Progenitor cell of endocrine pancreas (in vitro differentiated cells): Measurements from ENCODE around the gene HIVEP3. TPM values are rescaled to one million over a fixed set of nuclear protein-coding genes. Genes with fewer than 3 reads are reported as not detected.
A peak's percentile ranks its signal among the peaks of the same experiment; 100 is the strongest.

Source experiments
- DNase-seq: peaks from one replicate; pipeline ENCODE4 v3.0.0; 2021; ENCODE audit warnings: low spot score; ENCODE audit not compliant: unreplicated experiment
- H3K27ac Mint-ChIP-seq: 2 replicates; pipeline ENCODE4 v1.8.0; 2021; ENCODE audit warnings: mild to moderate bottlenecking, moderate library complexity, mixed read lengths
- H3K27me3 Mint-ChIP-seq: 2 replicates; pipeline ENCODE4 v1.8.0; 2021; ENCODE audit warnings: mixed read lengths
- H3K36me3 Mint-ChIP-seq: 2 replicates; pipeline ENCODE4 v1.8.0; 2022; ENCODE audit warnings: mixed read lengths; ENCODE audit not compliant: insufficient read depth
- H3K4me1 Mint-ChIP-seq: 2 replicates; pipeline ENCODE4 v1.8.0; 2021; ENCODE audit warnings: low read depth, mixed read lengths
- H3K4me3 Mint-ChIP-seq: 2 replicates; pipeline ENCODE4 v1.8.0; 2021; ENCODE audit warnings: low read depth, mild to moderate bottlenecking, moderate library complexity, mixed read lengths
- H3K9me3 Mint-ChIP-seq: 2 replicates; pipeline ENCODE4 v1.8.0; 2021; ENCODE audit warnings: low read depth, mixed read lengths
- CTCF ChIP-seq: fragments of 200-600 bp; sonication (generic); IDR thresholded peaks from one replicate; pipeline ENCODE4 v1.5.0; 2021; ENCODE audit warnings: antibody characterized with exemption, mild to moderate bottlenecking; ENCODE audit not compliant: unreplicated experiment
- total RNA-seq: library from RNA; stranded (reverse); gene quantifications from 2 replicates; pipeline ENCODE4 v1.2.1, GENCODE V29; 2021

The HIVEP3 gene
- total RNA-seq, 1 donor from 2014 or later = 1.1 TPM

GRCh38 chr1:41662061-41662764 is 256.5 kb downstream of the HIVEP3 start:
- peaks cover 2% of the 10 kb centered on the region for H3K4me1 Mint-ChIP-seq
- no peak overlapping the region for H3K27ac Mint-ChIP-seq
- no peaks in the 10 kb centered on the region for H3K36me3 Mint-ChIP-seq
- DNase-seq = peak; percentile 31
- no peak for TF ChIP-seq CTCF
- peak overlapping the region; percentile 45 for H3K4me3 Mint-ChIP-seq
- peaks cover 77% of the 10 kb centered on the region for H3K27me3 Mint-ChIP-seq
- no peaks in the 10 kb centered on the region for H3K9me3 Mint-ChIP-seq

GRCh38 chr1:41661428-41662060 is 257.2 kb downstream of the HIVEP3 start:
- H3K27ac Mint-ChIP-seq = peak overlapping the region; percentile 86
- H3K4me3 Mint-ChIP-seq = peak overlapping the region; percentile 77
- H3K9me3 Mint-ChIP-seq = no peaks in the 10 kb centered on the region
- no peaks in the 10 kb centered on the region for H3K36me3 Mint-ChIP-seq
- peaks cover 2% of the 10 kb centered on the region for H3K4me1 Mint-ChIP-seq
- H3K27me3 Mint-ChIP-seq = peaks cover 77% of the 10 kb centered on the region
- no peak for TF ChIP-seq CTCF
- DNase-seq = no peak

- Mint-ChIP-seq H3K4me3 (peak overlapping the region; percentile 77), H3K4me1 (peaks cover 2% of the 10 kb centered on the region)
Measured at GRCh38 chr1:41660570-41661427, 257.9 kb downstream of the HIVEP3 start.

GRCh38 chr1:41659903-41660302 is 258.8 kb downstream of the HIVEP3 start:
- peaks cover 2% of the 10 kb centered on the region for H3K4me1 Mint-ChIP-seq
- no peaks in the 10 kb centered on the region for H3K9me3 Mint-ChIP-seq
- no peak overlapping the region for H3K27ac Mint-ChIP-seq
- no peak for TF ChIP-seq CTCF
- no peak for DNase-seq
- H3K36me3 Mint-ChIP-seq = no peaks in the 10 kb centered on the region
- H3K4me3 Mint-ChIP-seq = no peak overlapping the region
- H3K27me3 Mint-ChIP-seq = peaks cover 76% of the 10 kb centered on the region

More at GRCh38 chr1:41660570-41661427, 257.9 kb downstream of the HIVEP3 start:
- Mint-ChIP-seq H3K27me3 (peaks cover 76% of the 10 kb centered on the region), H3K9me3 (no peaks in the 10 kb centered on the region), H3K27ac (no peak overlapping the region), H3K36me3 (no peaks in the 10 kb centered on the region)
- DNase-seq = no peak
- TF ChIP-seq CTCF = no peak

- peaks cover 74% of the 10 kb centered on the region for H3K27me3 Mint-ChIP-seq
- no peaks in the 10 kb centered on the region for H3K9me3 Mint-ChIP-seq
- no peak for DNase-seq
- no peak overlapping the region for H3K4me3 Mint-ChIP-seq
- H3K36me3 Mint-ChIP-seq = no peaks in the 10 kb centered on the region
- H3K27ac Mint-ChIP-seq = no peak overlapping the region
- TF ChIP-seq CTCF = no peak
- peaks cover 2% of the 10 kb centered on the region for H3K4me1 Mint-ChIP-seq
Measured at GRCh38 chr1:41659159-41659495, 259.6 kb downstream of the HIVEP3 start.
